ENCODE measurements around the gene ALK.

Gene ALK

DNA sequence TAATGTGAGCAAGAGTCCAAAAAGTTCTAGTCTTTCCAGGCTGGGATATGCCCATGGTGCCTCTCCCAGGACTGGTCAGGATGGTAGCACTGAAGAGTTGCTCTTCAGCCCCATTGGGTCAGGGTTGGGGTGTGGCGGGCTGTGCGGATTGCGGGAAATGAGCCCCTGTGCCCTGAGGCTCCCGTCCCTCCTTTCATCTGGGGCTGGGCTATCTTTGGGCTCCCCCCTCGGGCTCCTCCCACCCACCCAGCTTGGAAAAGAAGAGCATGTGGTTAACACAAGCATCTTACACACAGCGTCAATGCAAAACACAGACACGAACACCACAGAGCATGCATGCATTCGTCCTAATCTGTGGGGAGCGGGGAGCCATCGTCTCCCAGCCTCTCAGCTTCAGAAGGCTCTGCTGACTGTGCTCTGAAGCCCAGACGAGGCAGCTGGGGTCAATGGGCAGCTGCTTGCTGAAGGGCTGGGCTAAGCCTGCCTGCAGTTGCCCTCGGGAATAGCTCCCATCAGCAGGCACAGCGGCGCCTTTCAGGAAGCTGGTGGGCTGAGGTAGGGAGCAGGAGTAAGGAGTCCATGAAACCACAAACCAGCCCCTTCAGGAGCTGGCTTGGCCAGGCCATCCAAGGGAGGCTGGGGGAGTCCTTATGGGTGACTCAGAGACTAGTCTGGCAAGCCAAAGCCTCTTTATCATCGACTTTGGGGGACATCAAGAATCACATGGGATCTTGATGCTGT lies 693.3 kb downstream of the ALK start:
- no peak for TF ChIP-seq CTCF (IDR thresholded peaks at IDR 0.05; ENCODE audit: control extremely low read depth, extremely low read depth, low read depth, missing control alignments)
- no peak for DNase-seq (ENCODE audit: extremely low spot score)
- POLR2A ChIA-PET = interaction anchor here (1.0 kb wide), 1 partner anchor 11 kb away, joined by 3 read pairs; no protein-coding TSS in a partner anchor
- CTCF ChIA-PET = interaction anchor here (1.2 to 1.4 kb wide), 2 partner anchors 11 to 14 kb away, joined by 3 to 5 read pairs; no protein-coding TSS in a partner anchor

DNA sequence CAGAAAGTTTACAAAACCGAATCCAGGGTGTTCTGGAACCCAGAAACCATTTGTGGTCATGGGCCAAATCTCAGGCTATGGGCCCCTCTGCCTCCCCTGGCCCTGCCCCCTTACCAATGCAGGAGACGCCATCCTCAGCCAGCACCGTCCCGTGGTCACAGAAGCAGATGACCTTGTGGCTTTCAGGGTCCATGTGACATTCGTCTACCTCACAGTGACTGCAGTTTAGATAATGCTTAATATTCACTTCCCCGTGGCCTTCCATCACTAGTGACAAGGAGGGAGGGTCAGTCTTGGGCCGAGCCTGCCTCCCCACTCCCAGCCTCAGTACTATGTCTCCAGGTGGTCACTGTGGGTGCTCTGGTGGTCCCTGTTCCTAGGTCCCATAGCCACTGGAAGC lies 694.6 kb downstream of the ALK start:
- no peak for TF ChIP-seq CTCF (IDR thresholded peaks at IDR 0.05; ENCODE audit: control extremely low read depth, extremely low read depth, low read depth, missing control alignments)
- no peak for DNase-seq (ENCODE audit: extremely low spot score)
- POLR2A ChIA-PET = no interaction called here
- CTCF ChIA-PET = no interaction called here

DNA sequence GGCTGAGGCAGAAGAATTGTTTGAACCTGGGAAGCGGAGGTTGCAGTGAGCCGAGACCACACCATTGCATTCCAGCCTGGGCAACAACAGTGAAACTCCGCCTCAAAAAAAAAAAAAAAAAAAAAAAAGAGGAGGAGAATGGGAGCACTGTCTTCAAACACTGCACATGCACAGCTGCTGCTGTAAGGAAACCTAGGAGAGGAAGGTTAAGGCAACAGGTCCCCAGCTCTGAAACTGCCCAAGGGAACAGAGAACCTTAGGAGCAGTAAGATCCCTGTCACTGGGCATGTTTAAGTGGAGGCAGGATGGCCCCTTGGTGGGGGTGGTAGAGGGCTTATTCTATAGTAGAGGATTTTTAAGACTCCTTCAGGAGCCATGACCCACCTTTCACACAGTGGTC lies 695.0 kb downstream of the ALK start:
- POLR2A ChIA-PET = no interaction called here
- DNase-seq (ENCODE audit: extremely low spot score) = no peak
- no peak for TF ChIP-seq CTCF (IDR thresholded peaks at IDR 0.05; ENCODE audit: control extremely low read depth, extremely low read depth, low read depth, missing control alignments)
- CTCF ChIA-PET = no interaction called here

DNA sequence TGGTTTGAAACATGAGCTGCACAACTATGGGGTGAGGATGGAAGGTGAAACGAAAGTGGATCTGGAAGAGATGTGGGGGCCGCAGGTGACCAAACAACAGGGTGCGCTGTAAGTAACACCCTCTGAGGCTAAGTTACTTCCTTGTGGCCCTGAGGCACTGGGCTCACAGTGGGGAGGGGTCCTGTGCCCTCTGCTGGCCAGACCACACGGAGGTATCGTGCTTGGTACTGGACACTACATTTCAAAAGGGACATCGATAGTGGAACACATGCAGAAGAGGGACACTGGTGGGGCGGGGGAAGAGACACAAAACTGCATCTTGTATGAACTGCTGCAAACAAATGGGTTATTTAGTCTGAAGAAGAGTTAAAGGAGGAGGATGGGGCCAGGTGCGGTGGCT lies 695.6 kb downstream of the ALK start:
- POLR2A ChIA-PET = no interaction called here
- TF ChIP-seq CTCF (IDR thresholded peaks at IDR 0.05; ENCODE audit: control extremely low read depth, extremely low read depth, low read depth, missing control alignments) = no peak
- CTCF ChIA-PET = no interaction called here
- no peak for DNase-seq (ENCODE audit: extremely low spot score)

GRCh38 chr2:29224693-29225551 lies 696.5 kb downstream of the ALK start:
- DNase-seq (ENCODE audit: extremely low spot score) = no peak
- ChIA-PET CTCF (interaction anchor here (1.0 kb wide), 2 partner anchors 9 to 12 kb away, joined by 3 to 6 read pairs; no protein-coding TSS in a partner anchor), POLR2A (no interaction called here)

More at GRCh38 chr2:29224693-29225551, 696.5 kb downstream of the ALK start:
- no peak for TF ChIP-seq CTCF (IDR thresholded peaks at IDR 0.05; ENCODE audit: control extremely low read depth, extremely low read depth, low read depth, missing control alignments)

Data from GM10248 (cell line).